Hematopoietic multipotent progenitor cell treated with erythropoietin and hydrocortisone succinate and interleukin-3 and kit ligand, for 15 days (in vitro differentiated cells): ENCODE measurements around the gene LRIT1.

Experiments used
- DNase-seq: peaks from one replicate; pipeline ENCODE4 v3.0.0-alpha.2; 2015; ENCODE audit warnings: low spot score

The LRIT1 gene

DNA sequence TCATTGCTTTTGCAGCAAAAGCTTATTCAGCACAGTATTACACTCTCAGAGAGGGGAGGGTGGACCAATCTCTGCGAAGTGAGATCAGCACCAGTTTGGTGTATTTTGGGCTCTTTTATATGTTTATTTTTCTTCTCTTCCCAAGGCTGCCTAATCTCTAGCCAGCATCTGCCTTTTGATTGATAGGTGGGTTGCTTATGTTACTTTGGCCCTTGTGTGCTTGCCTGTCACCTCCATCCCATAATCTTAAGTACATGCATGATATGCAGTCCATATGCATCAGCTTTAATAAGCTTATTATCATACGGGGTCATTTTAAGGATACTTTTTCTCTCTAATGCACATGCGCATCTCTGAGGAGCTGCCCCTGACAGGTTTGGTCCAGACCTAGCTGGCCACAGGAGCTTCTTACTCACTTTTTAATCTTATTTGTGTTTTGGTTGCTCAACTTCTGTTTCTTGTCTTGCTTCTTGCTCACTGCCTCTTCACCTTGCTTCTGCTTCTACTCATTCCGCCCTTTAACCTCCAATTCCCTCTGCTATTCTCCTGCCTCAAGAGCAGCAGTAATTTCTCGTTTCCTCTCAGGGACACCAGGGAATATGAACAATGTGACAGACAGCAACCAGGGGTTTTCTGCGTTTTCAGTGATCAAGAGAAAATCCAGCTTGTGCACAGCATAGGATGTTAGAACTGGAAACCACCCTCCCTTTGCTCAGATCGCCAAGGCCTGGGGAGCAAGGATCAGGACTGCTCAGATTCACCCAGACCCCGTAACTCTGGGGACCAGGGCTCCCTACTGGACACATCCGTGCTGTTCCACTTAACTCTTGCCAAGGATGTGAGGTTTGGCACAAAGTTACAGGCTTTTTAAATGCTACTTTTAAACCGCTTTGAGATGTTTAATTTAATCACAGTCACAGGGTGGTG lies 13.5 kb upstream of the LRIT1 start:
- no peak for DNase-seq

GRCh38 chr10:84248794-84249193 lies 7.4 kb upstream of the LRIT1 start:
- DNase-seq = no peak

DNA sequence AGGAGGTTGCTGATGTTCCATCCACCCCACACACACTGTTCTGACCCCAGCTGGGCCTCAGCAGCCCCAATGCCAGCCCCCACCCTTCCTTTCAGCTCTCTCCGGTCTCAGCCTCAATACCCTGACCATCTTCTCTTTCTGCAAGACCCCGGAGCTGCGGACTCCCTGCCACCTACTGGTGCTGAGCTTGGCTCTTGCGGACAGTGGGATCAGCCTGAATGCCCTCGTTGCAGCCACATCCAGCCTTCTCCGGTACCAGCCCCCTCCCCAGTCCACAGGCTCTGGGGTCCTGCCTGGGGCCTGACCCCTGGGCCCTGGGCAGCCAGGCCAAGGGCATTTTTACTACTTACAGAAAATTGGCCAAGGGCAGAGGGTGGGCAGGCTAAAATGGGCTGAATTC lies 6.2 kb upstream of the LRIT1 start:
- no peak for DNase-seq

DNA sequence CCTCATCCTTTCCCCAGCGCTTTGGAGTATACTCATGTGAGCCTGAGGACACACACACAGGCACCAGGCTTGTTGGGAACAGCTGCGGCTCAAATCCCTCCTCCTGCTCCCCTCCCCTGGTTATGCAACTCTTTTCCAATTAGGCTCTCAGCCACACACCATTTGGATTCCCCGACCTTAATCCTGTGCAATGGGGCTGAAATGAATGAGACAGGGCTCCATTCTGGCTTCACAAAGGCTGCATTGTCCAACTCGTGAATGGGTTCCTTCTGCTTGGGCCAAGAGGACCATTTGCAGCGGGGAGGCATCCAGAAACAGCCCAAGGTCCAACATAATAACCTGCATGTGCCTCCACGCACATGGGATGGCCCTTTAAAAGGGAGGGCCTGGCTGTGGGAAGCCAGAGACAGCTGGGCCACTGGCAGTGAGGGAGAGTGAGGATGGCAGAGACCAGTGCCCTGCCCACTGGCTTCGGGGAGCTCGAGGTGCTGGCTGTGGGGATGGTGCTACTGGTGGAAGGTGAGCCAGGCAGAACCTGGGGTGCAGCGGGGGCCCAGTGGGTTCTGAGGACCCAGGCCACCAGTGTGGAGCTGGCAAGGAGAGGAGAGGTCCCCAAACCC lies 3.4 kb upstream of the LRIT1 start, which contains the start of gene RGR:
TSS of gene RGR (plus strand) at position 403 of the 620 bp plus-strand sequence. CDS start at position 441, 38 bp downstream.
- no peak for DNase-seq

DNA sequence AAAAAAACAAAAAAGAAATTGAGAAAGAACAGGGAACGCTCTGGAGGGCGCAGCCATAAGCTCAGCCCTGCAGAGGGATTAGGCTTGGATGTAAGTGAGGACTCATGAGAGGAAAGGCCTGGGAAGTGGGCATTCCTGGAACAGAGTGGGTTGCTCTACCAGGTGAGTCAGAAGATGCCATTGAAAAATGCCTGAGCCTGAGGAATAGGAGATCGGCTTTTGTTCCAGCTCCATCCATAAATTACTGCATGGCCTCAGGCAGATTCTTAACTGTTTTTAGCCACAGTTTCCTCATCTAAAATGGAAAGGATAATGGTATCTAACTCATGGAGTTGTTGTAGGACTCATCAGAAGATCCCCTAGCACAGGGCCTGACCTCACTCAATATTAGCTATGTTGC lies 2.4 kb upstream of the LRIT1 start:
- no peak for DNase-seq

- no peak for DNase-seq
Observed at GRCh38 chr10:84238909-84239308, 2.4 kb downstream of the LRIT1 start.

- DNase-seq = no peak
Observed at GRCh38 chr10:84237199-84238051, 3.9 kb downstream of the LRIT1 start.

DNA sequence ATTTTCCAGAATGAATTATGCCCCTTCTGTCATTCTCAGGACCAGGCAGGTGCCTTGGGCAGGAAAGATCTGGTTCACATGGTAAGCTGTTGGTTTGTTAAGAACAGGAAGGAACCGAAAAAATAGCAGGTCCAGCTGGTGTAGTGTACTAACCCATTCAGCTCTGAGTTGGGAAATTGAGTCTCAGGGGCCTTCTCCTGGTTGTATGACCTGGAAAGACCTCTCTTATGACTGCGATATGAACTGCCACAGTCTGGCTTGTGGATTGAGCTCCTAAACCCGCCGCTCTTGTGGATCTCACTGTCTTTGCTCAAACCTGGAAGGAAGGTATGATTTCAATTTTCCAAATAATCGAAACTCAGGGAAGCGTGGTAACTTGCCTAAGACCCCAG lies 4.5 kb downstream of the LRIT1 start:
- DNase-seq = no peak

DNA sequence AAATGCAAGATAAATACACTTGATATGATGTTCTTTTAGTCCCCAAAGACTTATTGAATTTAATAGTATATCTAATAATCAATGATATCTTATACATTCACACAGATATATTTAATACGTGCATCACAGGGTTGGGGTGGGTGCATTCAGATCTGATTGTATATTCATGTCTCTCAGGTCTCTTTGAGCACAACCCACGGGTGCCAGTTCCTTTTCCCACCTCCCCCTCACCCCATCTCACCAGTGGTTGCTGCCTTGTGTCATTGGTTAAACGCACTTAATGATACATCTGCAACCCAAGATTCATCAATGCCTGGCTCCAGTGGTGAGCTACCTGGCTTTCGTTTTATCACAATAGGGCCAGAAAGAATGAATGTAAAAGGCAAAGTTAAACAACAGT lies 6.2 kb downstream of the LRIT1 start:
- DNase-seq = no peak

- DNase-seq = no peak
Observed at GRCh38 chr10:84234479-84234878, 6.9 kb downstream of the LRIT1 start.

- DNase-seq = no peak
Observed at GRCh38 chr10:84233940-84234339, 7.4 kb downstream of the LRIT1 start.

- DNase-seq = no peak
Observed at GRCh38 chr10:84232376-84232775, 9.0 kb downstream of the LRIT1 start.

DNA sequence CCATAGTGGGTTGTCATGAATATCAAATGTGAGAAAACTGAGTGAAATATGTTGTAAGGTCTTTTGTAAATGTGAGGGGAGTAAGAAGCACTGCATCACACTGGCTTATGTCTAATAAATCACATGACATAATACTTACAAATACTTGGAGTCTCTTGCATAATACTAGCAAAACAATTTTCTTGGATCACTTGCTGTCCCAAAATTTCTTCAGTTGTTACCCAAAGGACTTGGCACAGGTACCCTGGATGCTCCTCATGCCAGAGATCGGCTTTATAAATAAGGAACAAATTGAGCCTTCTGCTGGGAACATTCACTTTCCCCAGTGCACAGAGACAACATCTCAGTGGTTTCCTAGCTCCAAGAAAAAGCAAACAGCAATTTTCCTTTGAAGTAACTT lies 11.0 kb downstream of the LRIT1 start:
- DNase-seq = no peak

DNA sequence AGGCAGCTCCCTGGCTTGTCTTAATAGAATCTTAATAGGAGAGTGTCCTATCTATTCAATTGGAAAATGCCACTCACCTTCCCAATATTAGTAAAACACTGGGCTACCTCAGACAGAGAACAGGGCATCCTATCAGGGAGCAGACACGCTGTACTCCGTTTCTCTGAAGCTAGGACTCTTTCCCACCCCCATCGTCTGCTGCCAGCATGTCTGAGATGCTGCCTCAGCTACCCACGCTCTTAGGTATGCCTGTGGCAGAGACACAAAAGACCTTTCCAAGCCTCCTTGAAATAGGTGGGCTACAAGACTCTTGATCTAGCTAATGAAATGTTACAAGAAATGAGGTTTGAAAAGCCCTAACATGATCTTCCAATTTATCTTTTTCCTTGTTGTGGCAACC lies 13.5 kb downstream of the LRIT1 start:
- DNase-seq = no peak

GRCh38 chr10:84226616-84227015 lies 14.7 kb downstream of the LRIT1 start:
- DNase-seq = no peak

DNA sequence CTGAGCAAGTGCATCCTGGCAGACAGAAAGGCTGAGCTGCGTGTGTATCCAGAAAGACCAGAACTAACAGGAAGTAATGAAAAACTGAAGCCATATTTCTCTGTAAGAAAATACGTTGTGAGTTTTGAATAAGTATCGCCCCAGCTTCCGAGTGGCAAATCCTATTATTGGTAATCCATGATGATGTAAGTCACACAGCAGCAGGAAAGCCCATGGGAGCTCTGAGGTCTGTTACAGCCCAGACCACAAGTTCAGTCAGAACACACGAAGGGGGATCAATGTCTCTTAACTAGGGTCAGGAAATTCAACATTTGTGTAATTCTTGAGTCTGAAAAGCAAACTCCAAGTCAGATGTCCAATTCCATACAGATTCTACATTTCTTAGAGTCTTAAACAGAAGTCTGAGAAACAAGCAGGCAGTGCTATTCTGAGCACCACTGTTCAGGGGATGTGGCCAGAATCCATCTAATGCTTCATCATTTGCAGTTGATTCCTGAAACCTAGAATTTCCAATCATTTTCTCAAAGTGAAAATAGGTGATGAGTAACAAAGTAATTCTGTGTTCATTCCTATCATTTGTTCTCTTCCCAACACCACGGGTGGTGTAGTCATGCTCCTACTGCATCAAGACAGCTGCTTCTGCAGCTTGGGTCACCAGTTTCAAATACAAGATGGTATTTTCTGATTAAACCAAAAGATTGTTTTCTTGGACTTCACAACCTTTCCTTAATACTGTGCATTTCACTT lies 15.7 kb downstream of the LRIT1 start, which contains the start of gene LRIT2:
TSS of gene LRIT2 (minus strand) at position 118 of the 747 bp plus-strand sequence. CDS start at position 94, 24 bp downstream.
- DNase-seq = no peak

- DNase-seq = no peak
Observed at GRCh38 chr10:84224411-84225028, 16.8 kb downstream of the LRIT1 start.

DNA sequence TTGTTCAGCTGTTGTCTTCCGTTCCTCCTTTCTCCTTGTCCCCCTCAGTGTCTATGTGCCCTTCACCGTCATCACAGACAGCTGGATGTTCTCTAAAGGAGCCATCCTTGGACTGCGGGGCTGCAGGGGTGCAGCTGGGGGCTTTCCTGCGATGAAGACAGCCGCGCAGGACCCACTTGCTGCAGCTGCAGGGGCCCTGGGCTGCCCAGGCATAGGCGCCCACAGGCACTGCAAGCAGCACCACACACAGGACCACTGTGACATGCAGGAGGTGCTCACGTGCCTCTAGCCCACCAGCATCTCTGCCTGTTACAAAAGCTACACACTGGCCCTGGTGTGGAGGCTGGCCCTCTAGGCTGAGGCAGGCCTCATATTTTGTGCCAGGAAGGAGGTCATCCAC lies 19.4 kb downstream of the LRIT1 start:
- no peak for DNase-seq

GRCh38 chr10:84217746-84218145 lies 23.6 kb downstream of the LRIT1 start:
- no peak for DNase-seq

DNA sequence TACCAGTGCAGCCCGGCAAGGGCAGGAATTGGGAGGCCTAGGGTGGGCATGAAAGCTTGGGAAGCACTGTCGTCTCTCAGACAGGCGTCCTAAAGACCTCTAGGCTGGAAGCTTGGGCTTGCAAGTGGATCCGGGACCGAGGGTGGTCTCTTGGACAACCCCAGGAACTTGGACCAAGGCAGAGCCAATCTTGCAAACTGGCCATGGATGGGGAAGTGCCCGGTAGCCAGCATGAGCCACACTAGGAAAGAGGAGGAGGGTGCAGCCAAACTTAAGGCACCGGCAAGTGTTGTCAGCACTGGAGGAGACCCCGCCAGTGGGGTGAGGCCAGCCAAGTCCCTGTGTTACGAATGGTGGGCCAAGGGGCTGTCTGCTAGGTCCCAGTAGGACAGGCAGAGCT lies 24.5 kb downstream of the LRIT1 start:
- DNase-seq = no peak

- DNase-seq = peak; percentile 34
Observed at GRCh38 chr10:84214612-84215235, 26.6 kb downstream of the LRIT1 start.
